ELF-1 (cell line): ENCODE data around the gene SEMA3C.

Source experiments
- DNase-seq: peaks from one replicate; pipeline ENCODE4 v3.0.0-alpha.2; 2016; ENCODE audit warnings: low read depth, low spot score

The SEMA3C gene

GRCh38 chr7:80736371-80737125 is 182.3 kb downstream of the SEMA3C start:
- DNase-seq = no peak

DNA sequence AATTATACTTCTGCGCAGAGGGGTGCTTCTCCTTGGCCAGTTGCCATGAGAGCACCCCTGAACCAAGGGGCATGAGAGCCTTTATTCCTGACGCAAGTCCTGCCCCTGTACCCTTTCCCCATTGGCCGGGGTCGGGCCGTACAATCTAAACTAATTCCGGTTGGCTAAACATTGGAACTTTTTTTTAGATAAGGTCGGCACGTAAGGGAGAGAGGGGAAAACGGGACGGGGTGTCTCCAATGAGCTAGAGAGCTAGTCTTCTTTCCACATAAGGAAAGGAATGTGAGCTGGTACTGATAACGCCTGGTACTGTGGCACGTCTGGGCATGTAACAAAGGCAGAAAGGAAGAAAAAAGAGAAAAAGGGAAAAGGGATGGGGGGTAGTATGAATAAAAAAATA is 183.5 kb downstream of the SEMA3C start:
- DNase-seq = no peak

- no peak for DNase-seq
These were observed 184.8 kb downstream of the SEMA3C start for GRCh38 chr7:80734011-80734410.

- no peak for DNase-seq
These were observed 185.4 kb downstream of the SEMA3C start for GRCh38 chr7:80733333-80733915.

GRCh38 chr7:80732630-80733029 is 186.2 kb downstream of the SEMA3C start:
- peak; percentile 12 for DNase-seq

- no peak for DNase-seq
These were observed 187.6 kb downstream of the SEMA3C start for GRCh38 chr7:80731281-80731680.

GRCh38 chr7:80729591-80730320 is 189.1 kb downstream of the SEMA3C start:
- no peak for DNase-seq

- no peak for DNase-seq
These were observed 192.2 kb downstream of the SEMA3C start for GRCh38 chr7:80726666-80727065.

DNA sequence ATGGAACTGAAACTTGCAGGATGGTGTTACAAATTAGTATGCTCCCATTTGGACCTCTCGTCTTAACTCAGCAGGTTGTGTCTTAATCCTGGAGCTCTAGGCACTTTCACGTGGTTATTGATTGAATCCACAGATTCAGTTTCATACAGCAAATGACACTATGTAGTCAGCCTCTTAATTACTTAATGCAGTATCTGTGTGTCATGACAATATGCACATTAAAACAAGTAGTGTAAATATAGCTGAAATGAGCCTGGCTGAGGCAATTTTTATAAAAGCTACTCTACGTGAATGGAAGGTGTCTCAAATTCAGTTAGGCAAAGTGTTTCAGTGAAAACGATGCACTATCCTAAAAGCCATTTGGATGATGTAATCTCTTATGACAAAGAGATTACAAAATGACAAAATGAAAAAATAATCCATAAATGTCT is 193.7 kb downstream of the SEMA3C start:
- no peak for DNase-seq

DNA sequence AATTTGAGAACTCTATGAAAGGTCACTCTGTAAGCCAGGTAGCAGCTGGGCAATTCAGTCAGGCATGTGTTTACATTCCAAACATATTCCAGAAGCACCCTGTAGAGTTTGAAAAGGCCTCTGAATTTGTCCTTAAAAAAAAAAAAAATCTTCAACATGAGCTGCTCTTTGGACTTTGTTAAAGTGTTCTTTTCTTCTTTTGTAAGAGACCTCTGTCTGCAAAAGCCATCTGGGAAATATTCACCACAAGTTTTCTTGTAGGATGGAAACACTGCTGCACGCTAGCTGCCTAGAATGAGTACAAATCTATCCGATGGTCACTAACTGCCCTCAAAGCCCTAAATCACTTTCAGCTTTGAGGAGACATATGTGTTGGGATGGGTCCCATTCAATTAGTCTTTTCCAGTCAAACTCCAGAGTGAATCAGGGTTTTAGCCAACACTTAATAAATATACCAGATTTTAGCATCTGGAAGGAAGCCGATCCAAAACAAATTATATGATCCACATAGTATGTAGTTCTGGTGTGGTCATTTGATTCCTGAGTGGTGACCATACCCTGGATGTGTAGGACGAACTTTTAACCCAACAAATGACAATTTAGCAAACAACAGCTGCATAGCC is 194.5 kb downstream of the SEMA3C start:
- DNase-seq = peak; percentile 23

DNA sequence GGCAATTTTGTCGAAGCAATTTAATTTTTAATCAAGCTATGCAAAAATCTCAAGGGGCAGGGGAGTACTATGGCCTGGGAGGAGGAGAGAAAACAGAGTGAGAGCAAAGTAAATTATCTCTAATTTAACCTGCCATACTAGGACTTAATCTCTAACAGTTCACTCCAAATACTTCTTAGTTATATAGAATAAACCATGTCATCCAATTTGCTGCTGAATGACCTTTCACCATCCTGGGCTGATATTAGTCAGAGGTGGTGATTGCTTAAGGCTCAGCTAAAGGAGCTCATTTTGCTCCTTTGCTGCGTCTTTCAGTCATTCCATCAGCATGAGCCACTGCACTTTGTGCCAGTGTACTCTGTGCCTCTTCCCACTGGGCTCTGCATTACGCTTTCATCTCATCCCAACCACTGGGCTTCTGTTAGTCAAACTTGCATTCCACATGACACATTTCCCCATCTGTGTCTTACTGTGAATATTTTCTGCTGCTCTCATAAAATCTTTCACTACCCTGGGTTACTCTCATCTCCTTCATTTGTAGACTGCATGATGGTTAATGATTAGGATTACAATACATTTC is 196.1 kb downstream of the SEMA3C start:
- DNase-seq = peak; percentile 64

DNA sequence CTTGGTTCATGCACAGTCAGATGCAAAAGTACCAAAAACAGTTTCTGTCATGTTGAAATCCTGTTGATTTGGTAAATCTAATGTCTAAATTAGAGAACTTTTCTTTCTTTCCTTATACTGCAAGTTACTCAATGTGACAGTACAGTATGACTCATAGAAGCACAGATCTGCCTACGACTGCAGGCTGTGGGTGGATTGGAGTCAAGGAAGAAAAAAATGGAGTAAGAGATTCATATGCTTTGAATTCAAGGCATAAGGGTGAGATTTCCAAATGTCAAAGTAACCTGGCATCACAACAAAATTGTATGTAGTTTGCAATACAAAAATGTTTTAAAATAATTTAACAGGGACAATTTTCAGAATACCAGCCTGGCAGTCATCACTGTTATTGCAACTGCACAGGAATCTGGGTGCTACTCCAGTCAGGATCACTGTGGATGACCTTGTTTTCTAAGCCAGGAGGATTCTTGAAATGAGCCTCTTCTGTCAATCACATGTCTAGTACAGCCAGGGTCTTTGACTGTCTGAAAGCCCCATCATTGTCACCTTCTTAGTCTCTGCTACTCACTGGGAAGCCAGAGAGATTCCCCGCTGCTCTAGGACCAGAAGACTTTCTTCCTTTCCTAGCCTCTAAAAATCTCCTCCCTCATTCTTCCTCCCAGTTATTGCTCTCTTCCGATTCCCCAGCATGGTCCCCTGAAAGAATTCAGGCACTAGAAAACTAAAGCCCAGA is 196.8 kb downstream of the SEMA3C start:
- peak; percentile 10 for DNase-seq

DNA sequence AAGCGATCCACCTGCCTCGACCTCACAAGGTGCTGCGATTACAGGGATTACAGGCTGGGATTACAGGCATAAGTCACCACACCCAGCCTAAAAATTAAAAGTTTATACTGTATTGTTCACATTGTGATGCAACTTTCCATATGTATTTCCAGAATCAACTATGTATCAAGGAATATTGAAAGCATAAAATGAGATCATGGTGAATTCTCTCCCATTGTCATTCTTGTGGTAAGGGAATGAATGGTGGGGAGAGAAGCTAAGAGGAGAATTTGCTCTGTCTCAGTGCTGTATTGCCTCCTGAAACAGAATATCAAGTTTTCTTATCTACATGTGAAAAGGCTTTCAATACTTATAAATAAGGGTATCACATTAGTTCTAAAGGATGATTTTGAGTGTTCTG is 198.7 kb downstream of the SEMA3C start:
- DNase-seq = no peak

DNA sequence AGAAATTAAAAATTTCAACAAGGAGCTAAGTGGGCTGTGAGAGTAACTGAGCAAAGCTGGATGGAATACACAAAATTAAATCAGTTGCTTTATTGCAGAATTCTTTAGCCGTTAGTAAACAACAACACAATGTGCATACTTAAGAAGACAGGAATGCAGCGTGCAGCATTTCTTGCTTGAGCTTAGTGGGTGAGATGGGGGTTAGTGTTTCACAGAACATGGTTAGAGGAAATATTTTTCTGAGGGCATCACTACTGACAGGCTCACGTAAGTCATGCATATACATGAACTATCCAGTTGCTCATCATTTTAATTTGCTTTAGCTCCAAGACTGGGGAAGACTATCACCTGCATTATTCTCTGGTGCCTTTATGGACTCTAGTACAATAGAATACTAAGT is 199.6 kb downstream of the SEMA3C start:
- no peak for DNase-seq

DNA sequence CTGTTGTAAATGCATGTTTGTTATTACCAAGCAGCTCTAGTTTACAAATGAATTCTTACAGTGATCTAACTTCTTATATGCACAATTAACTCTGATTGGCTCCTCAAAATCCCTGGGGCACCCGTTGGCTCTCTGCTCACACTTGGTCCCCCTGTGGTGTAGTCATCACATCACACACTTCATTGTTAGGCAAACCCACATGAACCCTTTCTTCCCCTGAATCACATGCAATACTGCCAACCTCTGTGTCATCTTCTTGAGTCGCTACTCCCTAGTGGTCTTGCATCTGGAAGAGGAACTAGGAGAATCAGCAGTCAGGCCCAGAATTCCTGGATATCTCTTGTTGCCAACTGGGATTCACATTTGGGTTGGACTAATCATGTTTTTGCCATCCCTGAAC is 207.3 kb downstream of the SEMA3C start:
- no peak for DNase-seq

GRCh38 chr7:80708123-80708522 is 210.7 kb downstream of the SEMA3C start:
- DNase-seq = no peak

- DNase-seq = no peak
These were observed 211.5 kb downstream of the SEMA3C start for GRCh38 chr7:80707318-80707717.

DNA sequence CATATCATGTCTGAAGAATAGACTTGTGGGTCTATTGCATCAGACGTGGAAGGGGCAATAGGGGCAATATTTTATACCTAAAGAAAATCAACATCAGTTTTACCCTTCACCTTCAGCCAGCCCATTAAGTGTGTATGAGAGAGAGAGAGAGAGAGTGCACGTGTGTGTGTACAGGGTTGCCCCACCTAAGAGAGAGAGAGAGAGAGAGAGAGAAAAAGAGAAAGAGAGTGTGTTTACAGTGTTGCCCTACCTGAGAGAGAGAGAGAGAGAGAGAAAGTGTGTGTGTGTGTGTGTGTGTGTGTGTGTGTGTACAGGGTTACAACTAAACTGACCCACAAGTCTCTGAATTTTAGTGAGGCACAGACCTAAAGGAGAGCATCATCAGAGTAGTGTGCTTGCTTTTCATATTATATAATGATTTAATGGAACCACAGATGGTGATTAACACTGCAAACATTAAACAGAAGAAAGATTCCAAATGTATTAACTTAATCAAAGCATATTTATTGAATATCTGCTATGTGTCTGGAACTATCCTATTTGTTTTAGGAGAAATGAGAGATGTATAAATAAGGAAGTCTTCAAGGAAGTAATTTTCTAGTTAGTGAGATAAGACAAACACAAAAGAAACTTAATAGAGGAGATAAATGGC is 213.6 kb downstream of the SEMA3C start:
- DNase-seq = no peak

- DNase-seq = no peak
These were observed 215.6 kb downstream of the SEMA3C start for GRCh38 chr7:80703272-80703671.

- DNase-seq = no peak
These were observed 219.1 kb downstream of the SEMA3C start for GRCh38 chr7:80699721-80700256.
